ENCODE results near the gene PERM1. TPM values are rescaled to one million over a fixed set of nuclear protein-coding genes. Genes with fewer than 3 reads are reported as not detected.

The PERM1 gene
- total and polyA plus RNA-seq, 4 donors: under 0.01 to 0.06 TPM; not detected in 2

- Histone ChIP-seq H3K9ac (ENCODE audit: low read depth in 1 of 2, low read length in 2 of 2) (no peak overlapping the region), H3K27ac (ENCODE audit: low read depth in 1 of 2, low read length in 2 of 2) (peak overlapping the region; percentile 16 to 54), H3K36me3 (ENCODE audit: control insufficient read depth in 4 of 4, insufficient read depth in 3 of 4, low read depth in 1 of 4, low read length in 3 of 4) (peaks cover 6 to 45% (median 10%) of the 10 kb centered on the region in 4 donors), H3K4me3 (ENCODE audit: low read depth in 1 of 3, low read length in 3 of 3) (no peak overlapping the region), H3K9me3 (ENCODE audit: control insufficient read depth in 4 of 4, low read length in 3 of 4) (no peaks in the 10 kb centered on the region), H3K4me1 (ENCODE audit: control insufficient read depth in 4 of 4, insufficient read depth in 4 of 4, low read length in 3 of 4) (peaks cover 15 to 32% (median 21%) of the 10 kb centered on the region in 4 donors), H3K27me3 (ENCODE audit: control insufficient read depth in 4 of 4, insufficient read depth in 4 of 4, low read length in 3 of 4) (no peaks in the 10 kb centered on the region)
- TF ChIP-seq YY1 (IDR thresholded peaks at IDR 0.05) (no peak), CTCF (IDR thresholded peaks at IDR 0.05; ENCODE audit: low read depth, low read length, missing input control) (no peak), HNF4A (conservative IDR thresholded peaks at IDR 0.05) (no peak), GABPA (IDR thresholded peaks at IDR 0.05 in 1 of 2, conservative IDR thresholded peaks at IDR 0.05 in 1 of 2) (no peak)
- no peak for DNase-seq (ENCODE audit: low spot score)
- WGBS: 82% methylated on average over 28 of the region's 28 CpGs
Observed at GRCh38 chr1:944341-945325, 37.3 kb downstream of the PERM1 start.

GRCh38 chr1:943545-944340 is 38.1 kb downstream of the PERM1 start:
- no peak for DNase-seq (ENCODE audit: low spot score)
- Histone ChIP-seq H3K27me3 (ENCODE audit: control insufficient read depth in 4 of 4, insufficient read depth in 4 of 4, low read length in 3 of 4) (peaks cover 0 to 2% (median 0%) of the 10 kb centered on the region in 4 donors), H3K4me3 (ENCODE audit: low read depth in 1 of 3, low read length in 3 of 3) (no peak overlapping the region), H3K27ac (ENCODE audit: low read depth in 1 of 2, low read length in 2 of 2) (peak overlapping the region; percentile 3 to 54), H3K4me1 (ENCODE audit: control insufficient read depth in 4 of 4, insufficient read depth in 4 of 4, low read length in 3 of 4) (peaks cover 15 to 35% (median 21%) of the 10 kb centered on the region in 4 donors), H3K9me3 (ENCODE audit: control insufficient read depth in 4 of 4, low read length in 3 of 4) (no peaks in the 10 kb centered on the region), H3K36me3 (ENCODE audit: control insufficient read depth in 4 of 4, insufficient read depth in 3 of 4, low read depth in 1 of 4, low read length in 3 of 4) (peaks cover 0 to 37% (median 7%) of the 10 kb centered on the region in 4 donors), H3K9ac (ENCODE audit: low read depth in 1 of 2, low read length in 2 of 2) (no peak overlapping the region)
- TF ChIP-seq RXRA (IDR thresholded peaks at IDR 0.05): no peak
- no peak for TF ChIP-seq FOXA2 (IDR thresholded peaks at IDR 0.05)
- TF ChIP-seq GABPA (IDR thresholded peaks at IDR 0.05 in 1 of 2, conservative IDR thresholded peaks at IDR 0.05 in 1 of 2): no peak
- no peak for TF ChIP-seq EGR1 (IDR thresholded peaks at IDR 0.05; ENCODE audit: low read depth in 2 of 2)
- no peak for TF ChIP-seq JUND (IDR thresholded peaks at IDR 0.05)
- no peak for TF ChIP-seq RAD21 (IDR thresholded peaks at IDR 0.05)
- TF ChIP-seq HNF4A (conservative IDR thresholded peaks at IDR 0.05): no peak
- no peak for TF ChIP-seq MAX (IDR thresholded peaks at IDR 0.05)
- TF ChIP-seq CTCF (IDR thresholded peaks at IDR 0.05; ENCODE audit: low read depth, low read length, missing input control): no peak
- no peak for TF ChIP-seq TAF1 (conservative IDR thresholded peaks at IDR 0.05)
- TF ChIP-seq SP1 (IDR thresholded peaks at IDR 0.05): no peak
- TF ChIP-seq HNF4G (IDR thresholded peaks at IDR 0.05): no peak
- no peak for TF ChIP-seq YY1 (IDR thresholded peaks at IDR 0.05)
- TF ChIP-seq REST (IDR thresholded peaks at IDR 0.05): no peak
- 77% methylated on average over 27 of the region's 27 CpGs for WGBS

Data from liver (tissue), 9 donors.